ENCODE results near the gene VARS2. TPM values are rescaled to one million over a fixed set of nuclear protein-coding genes. Genes with fewer than 3 reads are reported as not detected.

Gene VARS2
- total and polyA plus RNA-seq, 9 of the 15 experiments (the other 6 are each of a cell fraction or from before 2014, with no cell fraction given): 1.6 to 53.6 (median 29.9) TPM

DNA sequence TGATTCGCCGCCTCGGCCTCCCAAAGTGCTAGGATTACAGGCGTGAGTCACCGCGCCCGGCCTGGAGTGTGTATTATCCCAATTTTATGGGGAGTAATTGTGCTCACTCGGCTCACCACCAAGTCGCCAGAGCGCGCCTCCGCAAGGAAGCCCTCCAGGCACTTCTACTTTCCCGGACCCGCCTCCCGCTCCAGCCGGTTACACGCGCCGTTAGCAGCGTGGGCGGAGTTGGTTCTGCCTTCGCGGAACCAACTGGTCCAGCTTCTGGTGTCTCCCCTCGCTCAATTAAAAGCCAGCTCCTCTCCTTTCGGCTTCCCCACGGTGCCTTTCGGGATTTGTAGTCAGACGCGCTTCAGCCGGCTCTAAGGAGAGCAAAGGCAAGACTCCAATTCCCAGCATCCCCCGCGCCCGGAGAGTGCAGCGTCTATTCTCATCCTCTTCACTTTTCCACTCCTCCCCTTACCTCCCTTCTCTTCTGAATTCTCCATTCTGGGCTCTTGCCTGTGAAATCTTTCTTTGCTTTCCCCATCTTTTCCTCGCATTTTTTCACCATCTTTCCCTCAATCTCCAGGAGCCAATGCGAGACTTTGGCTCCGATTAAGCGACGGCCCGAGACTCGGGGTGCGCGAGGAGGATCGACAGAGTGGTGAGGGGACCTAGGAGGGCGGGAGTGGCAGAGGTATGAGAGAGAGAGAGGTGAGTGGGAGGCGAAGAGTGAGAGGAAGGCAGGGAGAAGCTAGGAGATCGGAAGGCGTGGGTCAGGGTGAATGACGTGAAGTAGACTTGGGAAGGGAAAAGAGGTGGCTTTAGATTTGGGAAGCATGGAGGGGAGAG lies 6.1 kb upstream of the VARS2 start, which contains the start of gene GTF2H4 (continued):
- TF ChIP-seq, protein P1, sequence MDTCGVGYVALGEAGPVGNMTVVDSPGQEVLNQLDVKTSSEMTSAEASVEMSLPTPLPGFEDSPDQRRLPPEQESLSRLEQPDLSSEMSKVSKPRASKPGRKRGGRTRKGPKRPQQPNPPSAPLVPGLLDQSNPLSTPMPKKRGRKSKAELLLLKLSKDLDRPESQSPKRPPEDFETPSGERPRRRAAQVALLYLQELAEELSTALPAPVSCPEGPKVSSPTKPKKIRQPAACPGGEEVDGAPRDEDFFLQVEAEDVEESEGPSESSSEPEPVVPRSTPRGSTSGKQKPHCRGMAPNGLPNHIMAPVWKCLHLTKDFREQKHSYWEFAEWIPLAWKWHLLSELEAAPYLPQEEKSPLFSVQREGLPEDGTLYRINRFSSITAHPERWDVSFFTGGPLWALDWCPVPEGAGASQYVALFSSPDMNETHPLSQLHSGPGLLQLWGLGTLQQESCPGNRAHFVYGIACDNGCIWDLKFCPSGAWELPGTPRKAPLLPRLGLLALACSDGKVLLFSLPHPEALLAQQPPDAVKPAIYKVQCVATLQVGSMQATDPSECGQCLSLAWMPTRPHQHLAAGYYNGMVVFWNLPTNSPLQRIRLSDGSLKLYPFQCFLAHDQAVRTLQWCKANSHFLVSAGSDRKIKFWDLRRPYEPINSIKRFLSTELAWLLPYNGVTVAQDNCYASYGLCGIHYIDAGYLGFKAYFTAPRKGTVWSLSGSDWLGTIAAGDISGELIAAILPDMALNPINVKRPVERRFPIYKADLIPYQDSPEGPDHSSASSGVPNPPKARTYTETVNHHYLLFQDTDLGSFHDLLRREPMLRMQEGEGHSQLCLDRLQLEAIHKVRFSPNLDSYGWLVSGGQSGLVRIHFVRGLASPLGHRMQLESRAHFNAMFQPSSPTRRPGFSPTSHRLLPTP (IDR thresholded peaks at IDR 0.05; ENCODE audit: borderline replicate concordance, extremely low read depth, insufficient read length): peak; percentile 87
- TF ChIP-seq, protein P2, sequence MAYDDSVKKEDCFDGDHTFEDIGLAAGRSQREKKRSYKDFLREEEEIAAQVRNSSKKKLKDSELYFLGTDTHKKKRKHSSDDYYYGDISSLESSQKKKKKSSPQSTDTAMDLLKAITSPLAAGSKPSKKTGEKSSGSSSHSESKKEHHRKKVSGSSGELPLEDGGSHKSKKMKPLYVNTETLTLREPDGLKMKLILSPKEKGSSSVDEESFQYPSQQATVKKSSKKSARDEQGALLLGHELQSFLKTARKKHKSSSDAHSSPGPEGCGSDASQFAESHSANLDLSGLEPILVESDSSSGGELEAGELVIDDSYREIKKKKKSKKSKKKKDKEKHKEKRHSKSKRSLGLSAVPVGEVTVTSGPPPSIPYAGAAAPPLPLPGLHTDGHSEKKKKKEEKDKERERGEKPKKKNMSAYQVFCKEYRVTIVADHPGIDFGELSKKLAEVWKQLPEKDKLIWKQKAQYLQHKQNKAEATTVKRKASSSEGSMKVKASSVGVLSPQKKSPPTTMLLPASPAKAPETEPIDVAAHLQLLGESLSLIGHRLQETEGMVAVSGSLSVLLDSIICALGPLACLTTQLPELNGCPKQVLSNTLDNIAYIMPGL (CRISPR knock-in tag; IDR thresholded peaks at IDR 0.05): peak; percentile 79; the same call in 1 of the 2 replicates
- TF ChIP-seq, protein P3, sequence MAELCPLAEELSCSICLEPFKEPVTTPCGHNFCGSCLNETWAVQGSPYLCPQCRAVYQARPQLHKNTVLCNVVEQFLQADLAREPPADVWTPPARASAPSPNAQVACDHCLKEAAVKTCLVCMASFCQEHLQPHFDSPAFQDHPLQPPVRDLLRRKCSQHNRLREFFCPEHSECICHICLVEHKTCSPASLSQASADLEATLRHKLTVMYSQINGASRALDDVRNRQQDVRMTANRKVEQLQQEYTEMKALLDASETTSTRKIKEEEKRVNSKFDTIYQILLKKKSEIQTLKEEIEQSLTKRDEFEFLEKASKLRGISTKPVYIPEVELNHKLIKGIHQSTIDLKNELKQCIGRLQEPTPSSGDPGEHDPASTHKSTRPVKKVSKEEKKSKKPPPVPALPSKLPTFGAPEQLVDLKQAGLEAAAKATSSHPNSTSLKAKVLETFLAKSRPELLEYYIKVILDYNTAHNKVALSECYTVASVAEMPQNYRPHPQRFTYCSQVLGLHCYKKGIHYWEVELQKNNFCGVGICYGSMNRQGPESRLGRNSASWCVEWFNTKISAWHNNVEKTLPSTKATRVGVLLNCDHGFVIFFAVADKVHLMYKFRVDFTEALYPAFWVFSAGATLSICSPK (IDR thresholded peaks at IDR 0.05; ENCODE audit: borderline replicate concordance): peak; percentile 95; the same call in 1 of the 2 replicates
- TF ChIP-seq YBX1 (IDR thresholded peaks at IDR 0.05) (no peak), CEBPG (CRISPR knock-in tag; IDR thresholded peaks at IDR 0.05) (no peak), CEBPG (tag; conservative IDR thresholded peaks at IDR 0.05 in 1 of 2, IDR thresholded peaks at IDR 0.05 in 1 of 2) (no peak; a peak in 1 of 4 replicates), ZNF263 (CRISPR knock-in tag; IDR thresholded peaks at IDR 0.05; ENCODE audit: borderline replicate concordance) (peak; percentile 69), TAF7 (tag; IDR thresholded peaks at IDR 0.05) (peak; percentile 19; the same call in 1 of the 2 replicates), ZNF24 (IDR thresholded peaks at IDR 0.05) (peak; percentile 43), NR2C1 (IDR thresholded peaks at IDR 0.05) (peak; percentile 89), NR2C1 (tag; IDR thresholded peaks at IDR 0.05) (peak; percentile 94), MYBL2 (IDR thresholded peaks at IDR 0.05; ENCODE audit: low read depth) (peak; percentile 24; the same call in 1 of the 2 replicates), MYBL2 (CRISPR knock-in tag; IDR thresholded peaks at IDR 0.05; ENCODE audit: borderline replicate concordance) (no peak), ARID2 (IDR thresholded peaks at IDR 0.05) (peak; percentile 52; the same call in 1 of the 2 replicates), NR1H2 (CRISPR knock-in tag; IDR thresholded peaks at IDR 0.05) (0 out of 2 replicates have a peak, but pooled peaks have one; percentile 88)
- TF ChIP-seq, protein P4, sequence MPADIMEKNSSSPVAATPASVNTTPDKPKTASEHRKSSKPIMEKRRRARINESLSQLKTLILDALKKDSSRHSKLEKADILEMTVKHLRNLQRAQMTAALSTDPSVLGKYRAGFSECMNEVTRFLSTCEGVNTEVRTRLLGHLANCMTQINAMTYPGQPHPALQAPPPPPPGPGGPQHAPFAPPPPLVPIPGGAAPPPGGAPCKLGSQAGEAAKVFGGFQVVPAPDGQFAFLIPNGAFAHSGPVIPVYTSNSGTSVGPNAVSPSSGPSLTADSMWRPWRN (IDR thresholded peaks at IDR 0.05; ENCODE audit: low read depth): peak; percentile 49
- TF ChIP-seq, protein P5, sequence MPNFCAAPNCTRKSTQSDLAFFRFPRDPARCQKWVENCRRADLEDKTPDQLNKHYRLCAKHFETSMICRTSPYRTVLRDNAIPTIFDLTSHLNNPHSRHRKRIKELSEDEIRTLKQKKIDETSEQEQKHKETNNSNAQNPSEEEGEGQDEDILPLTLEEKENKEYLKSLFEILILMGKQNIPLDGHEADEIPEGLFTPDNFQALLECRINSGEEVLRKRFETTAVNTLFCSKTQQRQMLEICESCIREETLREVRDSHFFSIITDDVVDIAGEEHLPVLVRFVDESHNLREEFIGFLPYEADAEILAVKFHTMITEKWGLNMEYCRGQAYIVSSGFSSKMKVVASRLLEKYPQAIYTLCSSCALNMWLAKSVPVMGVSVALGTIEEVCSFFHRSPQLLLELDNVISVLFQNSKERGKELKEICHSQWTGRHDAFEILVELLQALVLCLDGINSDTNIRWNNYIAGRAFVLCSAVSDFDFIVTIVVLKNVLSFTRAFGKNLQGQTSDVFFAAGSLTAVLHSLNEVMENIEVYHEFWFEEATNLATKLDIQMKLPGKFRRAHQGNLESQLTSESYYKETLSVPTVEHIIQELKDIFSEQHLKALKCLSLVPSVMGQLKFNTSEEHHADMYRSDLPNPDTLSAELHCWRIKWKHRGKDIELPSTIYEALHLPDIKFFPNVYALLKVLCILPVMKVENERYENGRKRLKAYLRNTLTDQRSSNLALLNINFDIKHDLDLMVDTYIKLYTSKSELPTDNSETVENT (CRISPR knock-in tag; IDR thresholded peaks at IDR 0.05): peak; percentile 34; the same call in 1 of the 2 replicates

Measured in K562 (cell line).